GM23338 (cell line): ENCODE results near the gene COL8A1. TPM values are rescaled to one million over a fixed set of nuclear protein-coding genes. Genes with fewer than 3 reads are reported as not detected.

ENCODE experiments used
- ATAC-seq: fragments of 200-7000 bp; cut with Tn5 transposase; 3 replicates; pipeline ENCODE4 v1.9.1; 2020
- DNase-seq: peaks from one replicate; pipeline ENCODE4 v3.0.0-alpha.2; 2015; ENCODE audit warnings: low spot score
- H2AFZ ChIP-seq: fragments of 200-600 bp; sonication (generic); 2 replicates; pipeline ENCODE4 v1.8.0; 2016; ENCODE audit warnings: antibody characterized with exemption, mild to moderate bottlenecking, moderate library complexity
- H3F3A ChIP-seq: fragments of 200-600 bp; sonication (generic); replicated peaks from 2 replicates; pipeline ENCODE4 v1.8.0; 2017; ENCODE audit warnings: antibody characterized with exemption, mixed run types, low read depth
- H3K27ac ChIP-seq: fragments of 200-600 bp; sonication (generic); 2 replicates; pipeline ENCODE4 v1.6.1; 2016; ENCODE audit warnings: low read depth
- H3K27me3 ChIP-seq: fragments of 200-600 bp; sonication (generic); 2 replicates; pipeline ENCODE4 v1.8.0; 2016; ENCODE audit warnings: mild to moderate bottlenecking, mixed run types, moderate library complexity; ENCODE audit not compliant: insufficient read depth
- H3K36me3 ChIP-seq: fragments of 200-600 bp; sonication (generic); 2 replicates; pipeline ENCODE4 v1.8.0; 2016; ENCODE audit warnings: mild to moderate bottlenecking; ENCODE audit not compliant: insufficient read depth
- H3K4me1 ChIP-seq: fragments of 200-600 bp; sonication (generic); 2 replicates; pipeline ENCODE4 v1.8.0; 2016; ENCODE audit warnings: mild to moderate bottlenecking, moderate library complexity; ENCODE audit not compliant: insufficient read depth
- H3K4me2 ChIP-seq: fragments of 200-600 bp; sonication (generic); 2 replicates; pipeline ENCODE4 v1.7.1; 2017; ENCODE audit warnings: mixed run types
- H3K4me3 ChIP-seq: fragments of 200-600 bp; sonication (generic); 2 replicates; pipeline ENCODE4 v1.6.1; 2016; ENCODE audit warnings: mixed run types
- H3K79me2 ChIP-seq: fragments of 200-600 bp; sonication (generic); replicated peaks from 2 replicates; pipeline ENCODE4 v1.8.0; 2017; ENCODE audit warnings: mild to moderate bottlenecking; ENCODE audit not compliant: insufficient read depth
- H3K9me2 ChIP-seq: fragments of 200-600 bp; sonication (generic); 2 replicates; pipeline ENCODE4 v1.8.0; 2017; ENCODE audit not compliant: insufficient read depth
- H4K20me1 ChIP-seq: fragments of 200-600 bp; sonication (generic); replicated peaks from 2 replicates; pipeline ENCODE4 v1.8.0; 2017; ENCODE audit warnings: mild to moderate bottlenecking; ENCODE audit not compliant: insufficient read depth
- H3K27ac Mint-ChIP-seq: 2 replicates; pipeline ENCODE4 v1.8.0; 2020; ENCODE audit warnings: inconsistent platforms, mild to moderate bottlenecking, moderate library complexity, mixed read lengths
- H3K27me3 Mint-ChIP-seq: 3 replicates; pipeline ENCODE4 v1.8.0; 2022; ENCODE audit warnings: low read depth, mild to moderate bottlenecking, moderate library complexity, mixed read lengths, inconsistent platforms; ENCODE audit not compliant: insufficient read depth, poor library complexity
- H3K36me3 Mint-ChIP-seq: 3 replicates; pipeline ENCODE4 v1.8.0; 2021; ENCODE audit warnings: low read depth, mild to moderate bottlenecking, inconsistent platforms, moderate library complexity, mixed read lengths
- H3K4me1 Mint-ChIP-seq: 3 replicates; pipeline ENCODE4 v1.8.0; 2020; ENCODE audit warnings: mild to moderate bottlenecking, inconsistent platforms, mixed read lengths
- H3K4me3 Mint-ChIP-seq: 3 replicates; pipeline ENCODE4 v1.8.0; 2021; ENCODE audit warnings: moderate library complexity, mild to moderate bottlenecking, inconsistent platforms, mixed read lengths
- H3K9me3 Mint-ChIP-seq: 3 replicates; pipeline ENCODE4 v1.8.0; 2020; ENCODE audit warnings: moderate library complexity, mild to moderate bottlenecking, inconsistent platforms, mixed read lengths
- CREB1 ChIP-seq: fragments of 250-450 bp; sonication (Bioruptor Pico); IDR thresholded peaks from 2 replicates; pipeline ENCODE4 v1.5.0; 2020; ENCODE audit warnings: low read depth, mild to moderate bottlenecking, moderate library complexity
- CTCF ChIP-seq, 2 experiments: fragments of 200-600 bp in 1 of 2; sonication (generic) in 1 of 2; conservative IDR thresholded peaks; 2 replicates each; pipeline versions ENCODE4 v1.5.1 to v1.6.1; 2016 to 2017; ENCODE audit warnings: antibody characterized with exemption in 2 of 2, low read depth in 2 of 2, mild to moderate bottlenecking in 2 of 2, moderate library complexity in 1 of 2
- EZH2 ChIP-seq: fragments of 200-600 bp; sonication (generic); IDR thresholded peaks from one replicate; pipeline ENCODE4 v1.8.0; 2017; ENCODE audit warnings: antibody characterized with exemption, mild to moderate bottlenecking, low read depth; ENCODE audit not compliant: unreplicated experiment
- EZH2phosphoT487 ChIP-seq: fragments of 200-600 bp; sonication (generic); IDR thresholded peaks from one replicate; pipeline ENCODE4 v1.8.1; 2018; ENCODE audit warnings: antibody characterized with exemption; ENCODE audit not compliant: unreplicated experiment
- JUNB ChIP-seq: IDR thresholded peaks from one replicate; pipeline ENCODE4 v1.6.1; 2016; ENCODE audit warnings: antibody characterized with exemption; ENCODE audit not compliant: unreplicated experiment
- NANOG ChIP-seq: IDR thresholded peaks from 2 replicates; pipeline ENCODE4 v1.6.1; 2016; ENCODE audit warnings: antibody characterized with exemption, borderline replicate concordance
- POLR2AphosphoS5 ChIP-seq: IDR thresholded peaks from 2 replicates; pipeline ENCODE4 v1.6.1; 2016; ENCODE audit warnings: antibody characterized with exemption, low read depth
- STAT1 ChIP-seq: IDR thresholded peaks from one replicate; pipeline ENCODE4 v1.6.1; 2016; ENCODE audit warnings: antibody characterized with exemption; ENCODE audit not compliant: unreplicated experiment
- ZNF114 ChIP-seq: fragments of 250-450 bp; sonication (Bioruptor Pico); IDR thresholded peaks from 2 replicates; pipeline ENCODE4 v1.5.0; 2020; ENCODE audit warnings: mild to moderate bottlenecking, moderate library complexity
- ZNF331 ChIP-seq: fragments of 250-450 bp; sonication (Bioruptor Pico); IDR thresholded peaks from 2 replicates; pipeline ENCODE4 v1.5.0; 2020; ENCODE audit warnings: low read depth, mild to moderate bottlenecking, moderate library complexity
- polyA plus RNA-seq: library from polyadenylated mRNA; unstranded; fragments of >200 nt; fragmentation: Nextera tagmentation; extraction: Ambion mirVana; gene quantifications from 2 replicates; pipeline ENCODE4 v1.2.1, GENCODE V29; 2016
- total RNA-seq: library from RNA; depleted of rRNA; stranded (reverse); fragments of >200 nt; shearing (Covaris generic); gene quantifications from 2 replicates; pipeline ENCODE4 v1.2.3, GENCODE V29; 2014
- TF ChIP-seq, protein P1 (sequence below): IDR thresholded peaks from 2 replicates; pipeline ENCODE4 v1.6.1; 2016; ENCODE audit warnings: antibody characterized with exemption
- TF ChIP-seq, protein P2 (sequence below): fragments of 250-450 bp; sonication (Bioruptor Pico); IDR thresholded peaks from 2 replicates; pipeline ENCODE4 v1.5.0; 2020; ENCODE audit warnings: mild to moderate bottlenecking, moderate library complexity
- TF ChIP-seq, protein P3 (sequence below): IDR thresholded peaks from one replicate; pipeline ENCODE4 v1.6.1; 2018; ENCODE audit warnings: antibody characterized with exemption; ENCODE audit not compliant: unreplicated experiment

The COL8A1 gene
- total and polyA plus RNA-seq, 2 experiments from 2014 or later, result 0.26 to 0.97 TPM

GRCh38 chr3:99795573-99795972, 157.2 kb downstream of the COL8A1 start:
- Mint-ChIP-seq H3K27ac (no peak overlapping the region), H3K4me1 (no peaks in the 10 kb centered on the region), H3K36me3 (no peaks in the 10 kb centered on the region; the same call in 2 of the 3 replicates), H3K9me3 (no peaks in the 10 kb centered on the region; the same call in 2 of the 3 replicates), H3K27me3 (no peaks in the 10 kb centered on the region), H3K4me3 (no peak overlapping the region)
- DNase-seq (no peak), ATAC-seq (no peak)
- H4K20me1 ChIP-seq, result no peaks in the 10 kb centered on the region
- H3K79me2 ChIP-seq, result no peaks in the 10 kb centered on the region
- H2AFZ ChIP-seq, result no peak overlapping the region
- TF ChIP-seq NANOG (no peak), ZNF114 (CRISPR knock-in tag) (no peak), STAT1 (no peak), JUNB (no peak), ZNF331 (CRISPR knock-in tag) (no peak), POLR2AphosphoS5 (no peak), CREB1 (no peak), CTCF (conservative IDR thresholded peaks at IDR 0.05; ENCODE audit: low read depth in 2 of 2) (no peak), EZH2phosphoT487 (no peak), EZH2 (no peak)
- TF ChIP-seq, protein P1, sequence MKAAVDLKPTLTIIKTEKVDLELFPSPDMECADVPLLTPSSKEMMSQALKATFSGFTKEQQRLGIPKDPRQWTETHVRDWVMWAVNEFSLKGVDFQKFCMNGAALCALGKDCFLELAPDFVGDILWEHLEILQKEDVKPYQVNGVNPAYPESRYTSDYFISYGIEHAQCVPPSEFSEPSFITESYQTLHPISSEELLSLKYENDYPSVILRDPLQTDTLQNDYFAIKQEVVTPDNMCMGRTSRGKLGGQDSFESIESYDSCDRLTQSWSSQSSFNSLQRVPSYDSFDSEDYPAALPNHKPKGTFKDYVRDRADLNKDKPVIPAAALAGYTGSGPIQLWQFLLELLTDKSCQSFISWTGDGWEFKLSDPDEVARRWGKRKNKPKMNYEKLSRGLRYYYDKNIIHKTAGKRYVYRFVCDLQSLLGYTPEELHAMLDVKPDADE, result no peak
- TF ChIP-seq, protein P2, sequence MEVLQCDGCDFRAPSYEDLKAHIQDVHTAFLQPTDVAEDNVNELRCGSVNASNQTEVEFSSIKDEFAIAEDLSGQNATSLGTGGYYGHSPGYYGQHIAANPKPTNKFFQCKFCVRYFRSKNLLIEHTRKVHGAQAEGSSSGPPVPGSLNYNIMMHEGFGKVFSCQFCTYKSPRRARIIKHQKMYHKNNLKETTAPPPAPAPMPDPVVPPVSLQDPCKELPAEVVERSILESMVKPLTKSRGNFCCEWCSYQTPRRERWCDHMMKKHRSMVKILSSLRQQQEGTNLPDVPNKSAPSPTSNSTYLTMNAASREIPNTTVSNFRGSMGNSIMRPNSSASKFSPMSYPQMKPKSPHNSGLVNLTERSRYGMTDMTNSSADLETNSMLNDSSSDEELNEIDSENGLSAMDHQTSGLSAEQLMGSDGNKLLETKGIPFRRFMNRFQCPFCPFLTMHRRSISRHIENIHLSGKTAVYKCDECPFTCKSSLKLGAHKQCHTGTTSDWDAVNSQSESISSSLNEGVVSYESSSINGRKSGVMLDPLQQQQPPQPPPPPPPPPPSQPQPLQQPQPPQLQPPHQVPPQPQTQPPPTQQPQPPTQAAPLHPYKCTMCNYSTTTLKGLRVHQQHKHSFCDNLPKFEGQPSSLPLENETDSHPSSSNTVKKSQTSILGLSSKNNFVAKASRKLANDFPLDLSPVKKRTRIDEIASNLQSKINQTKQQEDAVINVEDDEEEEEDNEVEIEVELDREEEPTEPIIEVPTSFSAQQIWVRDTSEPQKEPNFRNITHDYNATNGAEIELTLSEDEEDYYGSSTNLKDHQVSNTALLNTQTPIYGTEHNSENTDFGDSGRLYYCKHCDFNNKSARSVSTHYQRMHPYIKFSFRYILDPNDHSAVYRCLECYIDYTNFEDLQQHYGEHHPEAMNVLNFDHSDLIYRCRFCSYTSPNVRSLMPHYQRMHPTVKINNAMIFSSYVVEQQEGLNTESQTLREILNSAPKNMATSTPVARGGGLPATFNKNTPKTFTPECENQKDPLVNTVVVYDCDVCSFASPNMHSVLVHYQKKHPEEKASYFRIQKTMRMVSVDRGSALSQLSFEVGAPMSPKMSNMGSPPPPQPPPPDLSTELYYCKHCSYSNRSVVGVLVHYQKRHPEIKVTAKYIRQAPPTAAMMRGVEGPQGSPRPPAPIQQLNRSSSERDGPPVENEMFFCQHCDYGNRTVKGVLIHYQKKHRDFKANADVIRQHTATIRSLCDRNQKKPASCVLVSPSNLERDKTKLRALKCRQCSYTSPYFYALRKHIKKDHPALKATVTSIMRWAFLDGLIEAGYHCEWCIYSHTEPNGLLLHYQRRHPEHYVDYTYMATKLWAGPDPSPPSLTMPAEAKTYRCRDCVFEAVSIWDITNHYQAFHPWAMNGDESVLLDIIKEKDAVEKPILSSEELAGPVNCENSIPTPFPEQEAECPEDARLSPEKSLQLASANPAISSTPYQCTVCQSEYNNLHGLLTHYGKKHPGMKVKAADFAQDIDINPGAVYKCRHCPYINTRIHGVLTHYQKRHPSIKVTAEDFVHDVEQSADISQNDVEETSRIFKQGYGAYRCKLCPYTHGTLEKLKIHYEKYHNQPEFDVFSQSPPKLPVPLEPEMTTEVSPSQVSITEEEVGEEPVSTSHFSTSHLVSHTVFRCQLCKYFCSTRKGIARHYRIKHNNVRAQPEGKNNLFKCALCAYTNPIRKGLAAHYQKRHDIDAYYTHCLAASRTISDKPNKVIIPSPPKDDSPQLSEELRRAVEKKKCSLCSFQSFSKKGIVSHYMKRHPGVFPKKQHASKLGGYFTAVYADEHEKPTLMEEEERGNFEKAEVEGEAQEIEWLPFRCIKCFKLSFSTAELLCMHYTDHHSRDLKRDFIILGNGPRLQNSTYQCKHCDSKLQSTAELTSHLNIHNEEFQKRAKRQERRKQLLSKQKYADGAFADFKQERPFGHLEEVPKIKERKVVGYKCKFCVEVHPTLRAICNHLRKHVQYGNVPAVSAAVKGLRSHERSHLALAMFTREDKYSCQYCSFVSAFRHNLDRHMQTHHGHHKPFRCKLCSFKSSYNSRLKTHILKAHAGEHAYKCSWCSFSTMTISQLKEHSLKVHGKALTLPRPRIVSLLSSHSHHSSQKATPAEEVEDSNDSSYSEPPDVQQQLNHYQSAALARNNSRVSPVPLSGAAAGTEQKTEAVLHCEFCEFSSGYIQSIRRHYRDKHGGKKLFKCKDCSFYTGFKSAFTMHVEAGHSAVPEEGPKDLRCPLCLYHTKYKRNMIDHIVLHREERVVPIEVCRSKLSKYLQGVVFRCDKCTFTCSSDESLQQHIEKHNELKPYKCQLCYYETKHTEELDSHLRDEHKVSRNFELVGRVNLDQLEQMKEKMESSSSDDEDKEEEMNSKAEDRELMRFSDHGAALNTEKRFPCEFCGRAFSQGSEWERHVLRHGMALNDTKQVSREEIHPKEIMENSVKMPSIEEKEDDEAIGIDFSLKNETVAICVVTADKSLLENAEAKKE (CRISPR knock-in tag), result no peak
- TF ChIP-seq, protein P3, sequence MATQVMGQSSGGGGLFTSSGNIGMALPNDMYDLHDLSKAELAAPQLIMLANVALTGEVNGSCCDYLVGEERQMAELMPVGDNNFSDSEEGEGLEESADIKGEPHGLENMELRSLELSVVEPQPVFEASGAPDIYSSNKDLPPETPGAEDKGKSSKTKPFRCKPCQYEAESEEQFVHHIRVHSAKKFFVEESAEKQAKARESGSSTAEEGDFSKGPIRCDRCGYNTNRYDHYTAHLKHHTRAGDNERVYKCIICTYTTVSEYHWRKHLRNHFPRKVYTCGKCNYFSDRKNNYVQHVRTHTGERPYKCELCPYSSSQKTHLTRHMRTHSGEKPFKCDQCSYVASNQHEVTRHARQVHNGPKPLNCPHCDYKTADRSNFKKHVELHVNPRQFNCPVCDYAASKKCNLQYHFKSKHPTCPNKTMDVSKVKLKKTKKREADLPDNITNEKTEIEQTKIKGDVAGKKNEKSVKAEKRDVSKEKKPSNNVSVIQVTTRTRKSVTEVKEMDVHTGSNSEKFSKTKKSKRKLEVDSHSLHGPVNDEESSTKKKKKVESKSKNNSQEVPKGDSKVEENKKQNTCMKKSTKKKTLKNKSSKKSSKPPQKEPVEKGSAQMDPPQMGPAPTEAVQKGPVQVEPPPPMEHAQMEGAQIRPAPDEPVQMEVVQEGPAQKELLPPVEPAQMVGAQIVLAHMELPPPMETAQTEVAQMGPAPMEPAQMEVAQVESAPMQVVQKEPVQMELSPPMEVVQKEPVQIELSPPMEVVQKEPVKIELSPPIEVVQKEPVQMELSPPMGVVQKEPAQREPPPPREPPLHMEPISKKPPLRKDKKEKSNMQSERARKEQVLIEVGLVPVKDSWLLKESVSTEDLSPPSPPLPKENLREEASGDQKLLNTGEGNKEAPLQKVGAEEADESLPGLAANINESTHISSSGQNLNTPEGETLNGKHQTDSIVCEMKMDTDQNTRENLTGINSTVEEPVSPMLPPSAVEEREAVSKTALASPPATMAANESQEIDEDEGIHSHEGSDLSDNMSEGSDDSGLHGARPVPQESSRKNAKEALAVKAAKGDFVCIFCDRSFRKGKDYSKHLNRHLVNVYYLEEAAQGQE, result no peak
- no peak overlapping the region for H3K4me2 ChIP-seq
- H3K4me3 ChIP-seq, result no peak overlapping the region
- no peaks in the 10 kb centered on the region for H3K4me1 ChIP-seq
- no peaks in the 10 kb centered on the region for H3F3A ChIP-seq
- no peak overlapping the region for H3K27ac ChIP-seq
- no peaks in the 10 kb centered on the region for H3K27me3 ChIP-seq
- no peaks in the 10 kb centered on the region for H3K36me3 ChIP-seq
- H3K9me2 ChIP-seq, result no peaks in the 10 kb centered on the region; the same call in none of the 2 replicates
